ENCODE measurements around the gene ADAM10.

Gene ADAM10

DNA sequence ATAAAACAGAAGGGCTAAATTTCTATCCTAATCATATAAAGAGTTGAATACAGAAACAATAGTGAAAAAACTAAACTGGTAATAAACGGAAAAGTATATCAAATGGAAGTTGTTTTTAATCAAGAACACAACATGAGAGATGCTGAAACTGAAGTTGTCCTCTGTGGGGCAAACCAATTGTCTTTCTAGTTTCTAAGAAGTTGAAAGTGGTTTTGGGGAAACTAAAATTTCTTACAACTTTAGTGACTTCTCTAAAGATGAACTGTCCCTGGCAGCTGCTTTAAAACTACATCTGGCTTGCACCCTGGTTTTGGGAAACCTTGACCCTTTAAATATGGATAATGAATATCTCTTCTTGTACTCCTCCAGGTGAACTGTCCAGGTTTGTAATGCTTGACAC is 155.6 kb downstream of the ADAM10 start:
- TF ChIP-seq ZNF114 (tag by site-specific recombination; IDR thresholded peaks at IDR 0.05) (no peak), ZNF664 (tag by site-specific recombination; IDR thresholded peaks at IDR 0.05) (no peak), ZNF37A (tag by site-specific recombination; IDR thresholded peaks at IDR 0.05) (no peak), ZNF2 (tag by site-specific recombination; IDR thresholded peaks at IDR 0.05) (no peak), ZIC2 (tag by site-specific recombination; IDR thresholded peaks at IDR 0.05) (no peak), ZBTB7A (tag by site-specific recombination; IDR thresholded peaks at IDR 0.05; ENCODE audit: low read depth) (no peak), ZNF184 (tag by site-specific recombination; IDR thresholded peaks at IDR 0.05) (no peak)
- TF ChIP-seq, protein P1, sequence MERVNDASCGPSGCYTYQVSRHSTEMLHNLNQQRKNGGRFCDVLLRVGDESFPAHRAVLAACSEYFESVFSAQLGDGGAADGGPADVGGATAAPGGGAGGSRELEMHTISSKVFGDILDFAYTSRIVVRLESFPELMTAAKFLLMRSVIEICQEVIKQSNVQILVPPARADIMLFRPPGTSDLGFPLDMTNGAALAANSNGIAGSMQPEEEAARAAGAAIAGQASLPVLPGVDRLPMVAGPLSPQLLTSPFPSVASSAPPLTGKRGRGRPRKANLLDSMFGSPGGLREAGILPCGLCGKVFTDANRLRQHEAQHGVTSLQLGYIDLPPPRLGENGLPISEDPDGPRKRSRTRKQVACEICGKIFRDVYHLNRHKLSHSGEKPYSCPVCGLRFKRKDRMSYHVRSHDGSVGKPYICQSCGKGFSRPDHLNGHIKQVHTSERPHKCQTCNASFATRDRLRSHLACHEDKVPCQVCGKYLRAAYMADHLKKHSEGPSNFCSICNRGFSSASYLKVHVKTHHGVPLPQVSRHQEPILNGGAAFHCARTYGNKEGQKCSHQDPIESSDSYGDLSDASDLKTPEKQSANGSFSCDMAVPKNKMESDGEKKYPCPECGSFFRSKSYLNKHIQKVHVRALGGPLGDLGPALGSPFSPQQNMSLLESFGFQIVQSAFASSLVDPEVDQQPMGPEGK (tag by site-specific recombination; IDR thresholded peaks at IDR 0.05), result no peak
- ChIA-PET CTCF (interaction anchor here (0.6 kb wide), 1 partner anchor 104 kb away, joined by 5 read pairs; no protein-coding TSS in a partner anchor), POLR2A (no interaction called here)
- Histone ChIP-seq H3K4me3 (ENCODE audit: low read depth, low read length) (no peak overlapping the region), H3K9me3 (ENCODE audit: control insufficient read depth, insufficient read depth, low read depth, low read length) (no peaks in the 10 kb centered on the region), H3K4me1 (ENCODE audit: control insufficient read depth, insufficient read depth, low read length) (no peaks in the 10 kb centered on the region), H3K36me3 (ENCODE audit: control insufficient read depth in 2 of 2, insufficient read depth in 1 of 2, low read length in 2 of 2) (peaks cover 0 to 9% of the 10 kb centered on the region in 2 experiments; a peak in 1 of 3 replicates), H3K27ac (ENCODE audit: extremely low read depth, low read depth, low read length) (no peak overlapping the region)

DNA sequence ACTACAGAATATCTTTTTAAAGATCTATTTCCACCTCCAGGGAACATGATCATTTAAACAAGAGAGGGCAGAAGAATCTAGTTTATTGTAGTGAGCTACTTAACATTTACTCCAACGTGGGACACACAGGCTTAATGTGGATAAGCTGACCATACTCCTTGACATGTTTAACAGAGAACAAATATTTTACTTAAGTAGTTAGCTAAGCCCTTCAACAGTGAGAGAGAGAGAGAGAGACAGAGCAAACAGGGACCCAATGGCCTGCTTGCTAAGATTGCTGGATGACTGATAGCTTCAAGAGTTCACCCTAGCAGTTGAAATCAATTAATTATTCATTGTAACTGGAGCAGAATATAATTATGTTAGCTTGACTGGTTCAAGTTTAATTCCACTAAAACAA is 158.6 kb downstream of the ADAM10 start:
- ChIA-PET CTCF (no interaction called here), POLR2A (interaction anchor here (0.8 kb wide), 1 partner anchor 159 kb away, joined by 3 read pairs; the partner anchor contains the start of gene ADAM10)
- no peaks in the 10 kb centered on the region for H3K9me3 ChIP-seq (ENCODE audit: control insufficient read depth, insufficient read depth, low read depth, low read length)
- H3K27ac ChIP-seq (ENCODE audit: extremely low read depth, low read depth, low read length), result no peak overlapping the region
- no peaks in the 10 kb centered on the region for H3K36me3 ChIP-seq (ENCODE audit: control insufficient read depth in 2 of 2, insufficient read depth in 1 of 2, low read length in 2 of 2)
- no peaks in the 10 kb centered on the region for H3K4me1 ChIP-seq (ENCODE audit: control insufficient read depth, insufficient read depth, low read length)
- H3K4me3 ChIP-seq (ENCODE audit: low read depth, low read length), result no peak overlapping the region
- no peak for TF ChIP-seq ZNF830 (tag by site-specific recombination; IDR thresholded peaks at IDR 0.05; ENCODE audit: low read depth)
- no peak for TF ChIP-seq BCL11B (tag by site-specific recombination; IDR thresholded peaks at IDR 0.05; ENCODE audit: low read depth)
- no peak for TF ChIP-seq ZNF426 (tag by site-specific recombination; IDR thresholded peaks at IDR 0.05)
- no peak for TF ChIP-seq SP7 (tag by site-specific recombination; IDR thresholded peaks at IDR 0.05)
- TF ChIP-seq KLF16 (tag by site-specific recombination; IDR thresholded peaks at IDR 0.05), result no peak
- TF ChIP-seq ZNF266 (tag by site-specific recombination; IDR thresholded peaks at IDR 0.05; ENCODE audit: low read depth), result no peak
- no peak for TF ChIP-seq ZNF239 (tag by site-specific recombination; IDR thresholded peaks at IDR 0.05)
- TF ChIP-seq, protein P2, sequence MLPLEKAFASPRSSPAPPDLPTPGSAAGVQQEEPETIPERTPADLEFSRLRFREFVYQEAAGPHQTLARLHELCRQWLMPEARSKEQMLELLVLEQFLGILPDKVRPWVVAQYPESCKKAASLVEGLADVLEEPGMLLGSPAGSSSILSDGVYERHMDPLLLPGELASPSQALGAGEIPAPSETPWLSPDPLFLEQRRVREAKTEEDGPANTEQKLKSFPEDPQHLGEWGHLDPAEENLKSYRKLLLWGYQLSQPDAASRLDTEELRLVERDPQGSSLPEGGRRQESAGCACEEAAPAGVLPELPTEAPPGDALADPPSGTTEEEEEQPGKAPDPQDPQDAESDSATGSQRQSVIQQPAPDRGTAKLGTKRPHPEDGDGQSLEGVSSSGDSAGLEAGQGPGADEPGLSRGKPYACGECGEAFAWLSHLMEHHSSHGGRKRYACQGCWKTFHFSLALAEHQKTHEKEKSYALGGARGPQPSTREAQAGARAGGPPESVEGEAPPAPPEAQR (tag by site-specific recombination; IDR thresholded peaks at IDR 0.05), result no peak

DNA sequence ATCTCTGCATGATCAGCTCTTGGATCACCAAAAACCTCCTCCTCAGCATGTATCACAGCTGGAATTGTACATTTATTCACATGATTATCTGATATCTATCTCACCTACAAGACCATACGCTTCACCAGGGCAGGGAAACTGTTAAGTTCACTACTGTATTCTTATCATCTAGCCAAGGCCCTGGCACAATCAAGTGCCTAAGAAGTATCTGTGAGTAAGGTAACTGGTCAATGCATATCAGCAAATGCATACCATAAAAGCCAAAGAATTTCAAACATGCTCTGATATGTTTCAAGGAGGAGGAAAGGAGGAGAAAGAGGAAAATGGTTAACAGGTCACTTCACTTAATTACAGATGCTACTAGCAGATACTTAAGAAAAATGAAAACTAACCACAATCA is 159.3 kb downstream of the ADAM10 start:
- H3K4me1 ChIP-seq (ENCODE audit: control insufficient read depth, insufficient read depth, low read length), result no peaks in the 10 kb centered on the region
- CTCF ChIA-PET, result no interaction called here

More for the DNA sequence above, 159.3 kb downstream of the ADAM10 start:
- no peak overlapping the region for H3K4me3 ChIP-seq (ENCODE audit: low read depth, low read length)
- H3K36me3 ChIP-seq (ENCODE audit: control insufficient read depth in 2 of 2, insufficient read depth in 1 of 2, low read length in 2 of 2), result no peaks in the 10 kb centered on the region
- POLR2A ChIA-PET, result no interaction called here
- TF ChIP-seq ZBTB48 (tag by site-specific recombination; IDR thresholded peaks at IDR 0.05) (no peak), GLI4 (tag by site-specific recombination; IDR thresholded peaks at IDR 0.05) (no peak), ZNF350 (tag by site-specific recombination; IDR thresholded peaks at IDR 0.05) (no peak), ZNF510 (tag by site-specific recombination; IDR thresholded peaks at IDR 0.05; ENCODE audit: insufficient replicate concordance) (no peak), ZNF558 (tag by site-specific recombination; IDR thresholded peaks at IDR 0.05) (no peak)
- TF ChIP-seq, protein P3, sequence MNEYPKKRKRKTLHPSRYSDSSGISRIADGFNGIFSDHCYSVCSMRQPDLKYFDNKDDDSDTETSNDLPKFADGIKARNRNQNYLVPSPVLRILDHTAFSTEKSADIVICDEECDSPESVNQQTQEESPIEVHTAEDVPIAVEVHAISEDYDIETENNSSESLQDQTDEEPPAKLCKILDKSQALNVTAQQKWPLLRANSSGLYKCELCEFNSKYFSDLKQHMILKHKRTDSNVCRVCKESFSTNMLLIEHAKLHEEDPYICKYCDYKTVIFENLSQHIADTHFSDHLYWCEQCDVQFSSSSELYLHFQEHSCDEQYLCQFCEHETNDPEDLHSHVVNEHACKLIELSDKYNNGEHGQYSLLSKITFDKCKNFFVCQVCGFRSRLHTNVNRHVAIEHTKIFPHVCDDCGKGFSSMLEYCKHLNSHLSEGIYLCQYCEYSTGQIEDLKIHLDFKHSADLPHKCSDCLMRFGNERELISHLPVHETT (tag by site-specific recombination; IDR thresholded peaks at IDR 0.05), result no peak
- TF ChIP-seq, protein P4, sequence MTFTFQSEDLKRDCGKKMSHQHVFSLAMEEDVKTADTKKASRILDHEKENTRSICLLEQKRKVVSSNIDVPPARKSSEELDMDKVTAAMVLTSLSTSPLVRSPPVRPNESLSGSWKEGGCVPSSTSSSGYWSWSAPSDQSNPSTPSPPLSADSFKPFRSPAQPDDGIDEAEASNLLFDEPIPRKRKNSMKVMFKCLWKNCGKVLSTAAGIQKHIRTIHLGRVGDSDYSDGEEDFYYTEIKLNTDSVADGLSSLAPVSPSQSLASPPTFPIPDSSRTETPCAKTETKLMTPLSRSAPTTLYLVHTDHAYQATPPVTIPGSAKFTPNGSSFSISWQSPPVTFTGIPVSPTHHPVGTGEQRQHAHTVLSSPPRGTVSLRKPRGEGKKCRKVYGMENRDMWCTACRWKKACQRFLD (tag by site-specific recombination; IDR thresholded peaks at IDR 0.05), result no peak
- TF ChIP-seq, protein P5, sequence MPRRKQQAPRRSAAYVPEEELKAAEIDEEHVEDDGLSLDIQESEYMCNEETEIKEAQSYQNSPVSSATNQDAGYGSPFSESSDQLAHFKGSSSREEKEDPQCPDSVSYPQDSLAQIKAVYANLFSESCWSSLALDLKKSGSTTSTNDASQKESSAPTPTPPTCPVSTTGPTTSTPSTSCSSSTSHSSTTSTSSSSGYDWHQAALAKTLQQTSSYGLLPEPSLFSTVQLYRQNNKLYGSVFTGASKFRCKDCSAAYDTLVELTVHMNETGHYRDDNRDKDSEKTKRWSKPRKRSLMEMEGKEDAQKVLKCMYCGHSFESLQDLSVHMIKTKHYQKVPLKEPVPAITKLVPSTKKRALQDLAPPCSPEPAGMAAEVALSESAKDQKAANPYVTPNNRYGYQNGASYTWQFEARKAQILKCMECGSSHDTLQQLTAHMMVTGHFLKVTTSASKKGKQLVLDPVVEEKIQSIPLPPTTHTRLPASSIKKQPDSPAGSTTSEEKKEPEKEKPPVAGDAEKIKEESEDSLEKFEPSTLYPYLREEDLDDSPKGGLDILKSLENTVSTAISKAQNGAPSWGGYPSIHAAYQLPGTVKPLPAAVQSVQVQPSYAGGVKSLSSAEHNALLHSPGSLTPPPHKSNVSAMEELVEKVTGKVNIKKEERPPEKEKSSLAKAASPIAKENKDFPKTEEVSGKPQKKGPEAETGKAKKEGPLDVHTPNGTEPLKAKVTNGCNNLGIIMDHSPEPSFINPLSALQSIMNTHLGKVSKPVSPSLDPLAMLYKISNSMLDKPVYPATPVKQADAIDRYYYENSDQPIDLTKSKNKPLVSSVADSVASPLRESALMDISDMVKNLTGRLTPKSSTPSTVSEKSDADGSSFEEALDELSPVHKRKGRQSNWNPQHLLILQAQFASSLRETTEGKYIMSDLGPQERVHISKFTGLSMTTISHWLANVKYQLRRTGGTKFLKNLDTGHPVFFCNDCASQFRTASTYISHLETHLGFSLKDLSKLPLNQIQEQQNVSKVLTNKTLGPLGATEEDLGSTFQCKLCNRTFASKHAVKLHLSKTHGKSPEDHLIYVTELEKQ (tag by site-specific recombination; IDR thresholded peaks at IDR 0.05; ENCODE audit: borderline replicate concordance), result no peak
- H3K27ac ChIP-seq (ENCODE audit: extremely low read depth, low read depth, low read length), result no peak overlapping the region
- no peaks in the 10 kb centered on the region for H3K9me3 ChIP-seq (ENCODE audit: control insufficient read depth, insufficient read depth, low read depth, low read length)

All from HEK293 (cell line).